Measurements from ENCODE around the gene ASXL2. TPM values are rescaled to one million over a fixed set of nuclear protein-coding genes. Genes with fewer than 3 reads are reported as not detected.

ASXL2 gene
- total and polyA plus RNA-seq, 2 of the 13 experiments (the other 11 are each of a cell fraction or from before 2014, with no cell fraction given) = 12.1 to 19.2 TPM

DNA sequence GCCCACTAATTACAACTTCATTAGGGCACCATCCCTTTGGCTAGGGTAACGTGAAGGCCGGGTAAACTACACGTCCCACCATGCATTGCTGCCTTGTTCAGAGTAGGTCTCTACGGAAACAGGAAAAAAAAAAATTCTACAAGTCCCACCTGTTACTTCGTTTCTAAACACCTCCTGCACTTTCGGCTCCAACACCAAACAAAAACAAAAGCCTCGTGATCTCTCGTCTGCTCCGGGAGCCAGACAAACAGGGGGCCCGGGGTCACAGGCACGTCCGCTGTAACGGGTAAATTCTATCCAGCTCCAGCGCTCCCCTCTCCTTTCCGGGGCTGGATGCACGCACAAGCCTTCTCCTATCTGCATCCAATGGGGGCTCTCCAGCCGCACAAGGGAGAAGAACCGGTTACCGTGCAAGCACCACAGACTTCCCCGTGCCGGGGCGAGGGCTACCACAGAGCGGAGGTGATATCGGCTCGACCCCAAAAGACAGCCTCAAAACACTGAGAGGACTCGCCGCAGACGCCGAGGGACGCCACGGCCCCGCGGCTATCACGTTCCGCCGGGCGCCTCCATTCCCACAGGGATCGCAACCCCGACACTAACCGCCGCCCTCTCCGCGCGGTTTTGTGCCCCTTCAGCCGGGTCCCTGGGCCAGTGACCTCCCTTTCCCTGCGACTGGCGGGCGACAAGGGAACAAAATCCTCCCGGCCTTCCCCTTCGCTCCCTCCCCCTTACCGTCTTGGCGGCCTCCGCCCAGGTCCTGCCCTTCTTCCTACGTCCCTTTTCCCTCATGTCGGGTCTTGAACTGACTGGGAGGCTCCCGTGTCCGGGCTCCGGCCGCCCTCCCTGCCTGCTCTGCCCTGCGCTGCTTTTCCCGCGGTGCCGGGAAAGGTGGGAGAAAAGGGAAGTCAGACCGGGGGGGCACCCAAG is 591 bp downstream of the ASXL2 start (continued):
- TF ChIP-seq GTF3A (CRISPR knock-in tag; conservative IDR thresholded peaks at IDR 0.05) (no peak), ZFAT (CRISPR knock-in tag; conservative IDR thresholded peaks at IDR 0.05) (peak; percentile 91), ZNF687 (CRISPR knock-in tag; IDR thresholded peaks at IDR 0.05) (peak; percentile 70; the same call in 1 of the 2 replicates), ZNF780A (CRISPR knock-in tag; IDR thresholded peaks at IDR 0.05) (0 out of 2 replicates have a peak, but pooled peaks have one; percentile 24), TOE1 (CRISPR knock-in tag; IDR thresholded peaks at IDR 0.05) (peak; percentile 69; the same call in 1 of the 2 replicates), ZMYM2 (CRISPR knock-in tag; IDR thresholded peaks at IDR 0.05) (peak; percentile 73; the same call in 1 of the 2 replicates), CBX2 (IDR thresholded peaks at IDR 0.05; ENCODE audit: low read depth, low read length) (no peak), CBX2 (CRISPR knock-in tag; IDR thresholded peaks at IDR 0.05; ENCODE audit: low read depth) (no peak), ZNF775 (CRISPR knock-in tag; IDR thresholded peaks at IDR 0.05; ENCODE audit: borderline replicate concordance) (no peak), SOX13 (IDR thresholded peaks at IDR 0.05) (no peak), SOX13 (CRISPR knock-in tag; conservative IDR thresholded peaks at IDR 0.05 in 1 of 2, IDR thresholded peaks at IDR 0.05 in 1 of 2) (no peak), CREB1 (IDR thresholded peaks at IDR 0.05) (peak; percentile 35; the same call in 1 of the 2 replicates), CREB1 (CRISPR knock-in tag; IDR thresholded peaks at IDR 0.05) (peak; percentile 74), ZSCAN31 (CRISPR knock-in tag; IDR thresholded peaks at IDR 0.05; ENCODE audit: low read depth) (no peak), SIX4 (CRISPR knock-in tag; IDR thresholded peaks at IDR 0.05) (no peak), ZNF879 (CRISPR knock-in tag; IDR thresholded peaks at IDR 0.05) (0 out of 2 replicates have a peak, but pooled peaks have one; percentile 6), ZNF530 (CRISPR knock-in tag; IDR thresholded peaks at IDR 0.05; ENCODE audit: low read depth) (no peak)
- TF ChIP-seq, protein P1, sequence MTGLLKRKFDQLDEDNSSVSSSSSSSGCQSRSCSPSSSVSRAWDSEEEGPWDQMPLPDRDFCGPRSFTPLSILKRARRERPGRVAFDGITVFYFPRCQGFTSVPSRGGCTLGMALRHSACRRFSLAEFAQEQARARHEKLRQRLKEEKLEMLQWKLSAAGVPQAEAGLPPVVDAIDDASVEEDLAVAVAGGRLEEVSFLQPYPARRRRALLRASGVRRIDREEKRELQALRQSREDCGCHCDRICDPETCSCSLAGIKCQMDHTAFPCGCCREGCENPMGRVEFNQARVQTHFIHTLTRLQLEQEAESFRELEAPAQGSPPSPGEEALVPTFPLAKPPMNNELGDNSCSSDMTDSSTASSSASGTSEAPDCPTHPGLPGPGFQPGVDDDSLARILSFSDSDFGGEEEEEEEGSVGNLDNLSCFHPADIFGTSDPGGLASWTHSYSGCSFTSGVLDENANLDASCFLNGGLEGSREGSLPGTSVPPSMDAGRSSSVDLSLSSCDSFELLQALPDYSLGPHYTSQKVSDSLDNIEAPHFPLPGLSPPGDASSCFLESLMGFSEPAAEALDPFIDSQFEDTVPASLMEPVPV (CRISPR knock-in tag; IDR thresholded peaks at IDR 0.05) = peak; percentile 84; the same call in 1 of the 2 replicates
- TF ChIP-seq, protein P2, sequence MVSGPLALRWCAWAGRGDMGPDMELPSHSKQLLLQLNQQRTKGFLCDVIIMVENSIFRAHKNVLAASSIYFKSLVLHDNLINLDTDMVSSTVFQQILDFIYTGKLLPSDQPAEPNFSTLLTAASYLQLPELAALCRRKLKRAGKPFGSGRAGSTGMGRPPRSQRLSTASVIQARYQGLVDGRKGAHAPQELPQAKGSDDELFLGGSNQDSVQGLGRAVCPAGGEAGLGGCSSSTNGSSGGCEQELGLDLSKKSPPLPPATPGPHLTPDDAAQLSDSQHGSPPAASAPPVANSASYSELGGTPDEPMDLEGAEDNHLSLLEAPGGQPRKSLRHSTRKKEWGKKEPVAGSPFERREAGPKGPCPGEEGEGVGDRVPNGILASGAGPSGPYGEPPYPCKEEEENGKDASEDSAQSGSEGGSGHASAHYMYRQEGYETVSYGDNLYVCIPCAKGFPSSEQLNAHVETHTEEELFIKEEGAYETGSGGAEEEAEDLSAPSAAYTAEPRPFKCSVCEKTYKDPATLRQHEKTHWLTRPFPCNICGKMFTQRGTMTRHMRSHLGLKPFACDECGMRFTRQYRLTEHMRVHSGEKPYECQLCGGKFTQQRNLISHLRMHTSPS (CRISPR knock-in tag; IDR thresholded peaks at IDR 0.05; ENCODE audit: low read depth) = no peak
- TF ChIP-seq, protein P3, sequence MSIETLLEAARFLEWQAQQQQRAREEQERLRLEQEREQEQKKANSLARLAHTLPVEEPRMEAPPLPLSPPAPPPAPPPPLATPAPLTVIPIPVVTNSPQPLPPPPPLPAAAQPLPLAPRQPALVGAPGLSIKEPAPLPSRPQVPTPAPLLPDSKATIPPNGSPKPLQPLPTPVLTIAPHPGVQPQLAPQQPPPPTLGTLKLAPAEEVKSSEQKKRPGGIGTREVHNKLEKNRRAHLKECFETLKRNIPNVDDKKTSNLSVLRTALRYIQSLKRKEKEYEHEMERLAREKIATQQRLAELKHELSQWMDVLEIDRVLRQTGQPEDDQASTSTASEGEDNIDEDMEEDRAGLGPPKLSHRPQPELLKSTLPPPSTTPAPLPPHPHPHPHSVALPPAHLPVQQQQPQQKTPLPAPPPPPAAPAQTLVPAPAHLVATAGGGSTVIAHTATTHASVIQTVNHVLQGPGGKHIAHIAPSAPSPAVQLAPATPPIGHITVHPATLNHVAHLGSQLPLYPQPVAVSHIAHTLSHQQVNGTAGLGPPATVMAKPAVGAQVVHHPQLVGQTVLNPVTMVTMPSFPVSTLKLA (IDR thresholded peaks at IDR 0.05) = peak; percentile 37; the same call in 1 of the 2 replicates
